AG08396 (cell line): ENCODE measurements around the gene AMPH.

Experiments
- DNase-seq: peaks from one replicate; pipeline ENCODE4 v3.0.0; 2012; ENCODE audit warnings: low spot score, mixed read lengths

The AMPH gene

DNA sequence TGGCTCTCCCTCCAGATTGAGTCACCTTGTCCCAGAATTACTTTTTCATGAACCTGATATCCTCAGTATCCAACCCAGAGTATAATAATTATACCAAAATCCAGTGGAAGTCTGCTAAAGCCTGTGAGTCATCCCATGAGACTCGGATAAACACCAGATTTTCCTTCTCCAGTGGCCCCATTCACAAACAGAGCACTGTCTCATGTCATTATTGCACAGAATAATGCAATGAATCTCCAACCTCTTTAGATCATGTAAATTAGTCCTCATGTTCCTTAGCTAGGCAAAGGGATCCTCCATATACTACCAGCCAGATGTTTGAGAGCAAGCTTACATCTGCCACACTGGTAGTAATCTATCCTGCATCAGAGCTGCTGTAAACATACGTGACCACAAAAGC lies 89.0 kb downstream of the AMPH start:
- peak; percentile 12 for DNase-seq

DNA sequence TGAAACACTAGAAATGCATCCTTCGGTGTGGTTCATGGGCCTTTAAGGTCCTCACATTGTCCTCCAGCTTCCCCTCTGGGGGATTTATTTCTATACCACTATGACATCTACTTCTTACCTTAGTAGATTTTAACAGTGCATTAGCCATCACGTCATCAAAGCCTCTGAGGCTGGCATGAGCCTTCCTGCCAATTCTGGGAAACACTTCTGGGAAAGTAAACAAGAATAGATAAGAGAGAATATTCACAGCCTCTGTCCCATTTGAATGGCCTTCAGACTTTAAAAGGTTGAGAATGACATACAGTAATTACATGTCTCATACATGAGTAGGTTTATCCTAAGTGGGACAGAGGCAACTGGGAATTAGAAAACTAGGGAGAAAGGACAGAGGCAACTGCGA lies 89.7 kb downstream of the AMPH start:
- no peak for DNase-seq

DNA sequence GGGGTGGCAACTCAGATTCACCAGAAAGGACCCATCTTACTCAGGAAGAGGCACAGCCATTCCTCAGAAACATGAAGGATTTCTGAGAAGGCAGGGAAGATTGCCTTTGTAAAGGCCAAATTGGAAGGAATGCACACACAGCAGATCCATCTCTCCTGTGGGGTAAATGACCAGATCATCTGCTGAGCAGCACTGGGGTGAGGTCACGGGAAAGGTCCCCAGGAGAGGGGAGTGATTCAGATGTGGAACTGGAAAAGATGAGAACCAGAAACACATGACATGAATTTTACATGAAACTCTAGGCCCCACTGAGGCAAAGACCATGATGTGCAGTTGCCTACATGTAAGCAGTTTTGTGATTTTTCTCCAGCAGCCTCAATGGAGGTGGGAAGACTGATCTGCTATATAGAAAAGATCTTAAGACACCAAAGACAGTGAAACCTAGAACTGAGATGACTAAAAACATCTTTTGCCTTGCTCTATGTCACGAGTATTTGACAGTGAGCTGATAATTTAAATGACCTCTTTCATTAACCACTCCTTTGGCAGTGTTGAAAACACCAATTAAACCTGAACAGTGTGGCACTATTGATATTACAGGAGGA lies 91.6 kb downstream of the AMPH start:
- DNase-seq: no peak

DNA sequence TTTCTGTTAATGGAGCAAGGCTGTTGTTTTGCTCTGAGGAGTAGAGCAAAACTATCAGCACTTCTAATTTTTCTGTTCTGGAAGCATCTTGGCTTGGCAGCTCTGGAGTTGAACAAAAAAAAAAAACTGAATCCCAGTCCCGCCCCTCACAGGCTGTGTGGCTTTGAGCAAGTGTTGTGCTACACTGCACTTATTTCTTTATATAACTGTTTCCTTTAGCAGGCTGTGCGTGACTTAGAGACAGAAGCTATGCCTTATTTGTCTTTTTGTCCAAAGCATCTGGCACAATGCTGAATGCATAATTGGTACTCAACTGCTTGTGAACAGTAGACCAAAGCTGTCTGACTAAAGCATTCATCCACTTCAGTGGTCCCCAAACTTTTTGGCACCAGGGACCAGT lies 96.1 kb downstream of the AMPH start:
- no peak for DNase-seq

DNA sequence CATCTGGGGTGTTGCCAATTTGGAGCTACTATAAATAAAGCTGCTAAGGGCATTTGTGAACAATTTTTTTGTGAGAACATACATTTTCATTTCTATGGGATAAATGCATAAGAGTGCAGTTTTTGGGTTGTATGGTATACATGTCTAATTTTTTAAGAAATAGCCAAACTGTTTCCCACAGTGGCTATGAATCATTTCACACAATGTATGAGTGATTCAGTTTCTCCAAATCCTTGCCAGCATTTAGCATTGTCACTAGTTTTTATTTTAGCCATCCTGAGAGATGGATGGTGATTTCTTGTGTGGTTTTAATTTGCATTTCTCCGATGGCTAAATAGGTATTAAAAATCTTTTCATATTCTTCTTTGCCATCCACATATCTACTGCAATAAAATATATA lies 105.3 kb downstream of the AMPH start:
- no peak for DNase-seq

DNA sequence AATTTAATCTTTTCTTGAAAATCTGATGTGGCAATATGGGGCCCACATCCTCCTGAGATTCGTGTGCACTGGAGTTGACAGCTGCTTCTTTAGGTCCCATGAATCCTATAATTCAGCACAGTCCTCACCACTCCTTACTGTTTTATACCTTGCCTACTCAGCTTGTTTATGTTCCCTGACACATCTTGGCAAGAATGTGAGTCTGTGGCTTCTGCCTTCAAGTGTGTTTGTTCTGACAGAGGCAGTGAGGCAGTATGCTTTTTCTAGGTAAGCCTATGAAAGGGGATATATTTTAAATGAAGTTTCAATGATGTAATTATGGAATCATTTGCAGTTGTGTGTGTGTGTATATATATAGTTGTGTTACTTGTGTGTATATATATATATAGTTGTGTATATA lies 106.4 kb downstream of the AMPH start:
- no peak for DNase-seq

DNA sequence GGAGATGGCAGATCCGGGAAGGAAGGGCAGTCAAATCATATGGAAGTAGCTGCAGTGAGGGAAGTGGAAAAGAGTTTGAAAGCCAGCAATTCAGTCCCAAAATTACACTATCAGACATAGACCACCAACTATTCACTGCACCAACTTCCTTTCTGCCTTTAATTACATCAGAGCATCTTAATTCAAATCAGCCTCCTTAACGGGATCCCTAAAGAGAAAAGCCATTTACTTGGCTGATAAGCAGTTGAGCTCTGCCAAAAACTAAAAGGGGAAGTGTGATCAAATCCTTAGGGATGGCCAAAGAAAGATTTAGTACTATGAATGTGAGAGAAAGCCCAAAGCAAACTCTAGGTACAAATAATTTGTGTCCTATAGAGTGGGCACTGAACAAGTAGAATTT lies 110.4 kb downstream of the AMPH start:
- DNase-seq: no peak

DNA sequence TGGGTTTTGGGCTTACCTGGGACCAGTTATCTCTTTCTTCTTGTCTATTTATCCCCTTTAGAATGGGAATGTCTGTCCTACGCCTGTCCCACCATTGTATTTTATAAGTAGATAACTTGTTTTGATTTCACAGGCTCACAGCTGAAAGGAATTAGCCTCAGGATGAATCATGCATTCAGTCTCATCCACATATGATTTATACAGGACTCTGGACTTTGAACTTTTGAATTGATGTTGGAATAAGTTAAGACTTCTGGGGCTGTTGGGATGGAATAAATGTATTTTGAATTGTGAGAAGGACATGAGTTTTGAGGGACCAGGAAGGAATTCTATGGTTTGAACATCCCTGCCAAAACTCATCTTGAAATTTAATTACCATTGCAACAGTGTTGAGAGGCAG lies 112.6 kb downstream of the AMPH start:
- no peak for DNase-seq

DNA sequence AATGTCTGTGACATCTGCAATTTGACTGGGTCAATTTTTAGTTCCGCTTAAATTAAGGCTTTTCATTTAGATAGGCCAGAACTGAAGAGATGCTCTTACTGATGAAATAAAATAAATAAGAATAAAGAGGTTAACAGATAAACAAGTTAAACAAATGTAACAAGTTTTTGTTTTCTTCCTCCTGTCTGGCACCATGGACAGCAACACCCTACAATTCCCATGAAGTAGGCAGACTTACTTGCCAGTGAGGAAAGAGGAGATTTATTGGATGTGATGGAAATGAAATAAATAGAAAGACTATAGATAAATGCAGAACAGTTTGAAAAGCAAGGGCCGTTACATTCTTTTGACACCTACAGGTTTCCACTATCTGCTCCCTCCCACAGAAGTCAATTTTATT lies 118.5 kb downstream of the AMPH start:
- DNase-seq: no peak

DNA sequence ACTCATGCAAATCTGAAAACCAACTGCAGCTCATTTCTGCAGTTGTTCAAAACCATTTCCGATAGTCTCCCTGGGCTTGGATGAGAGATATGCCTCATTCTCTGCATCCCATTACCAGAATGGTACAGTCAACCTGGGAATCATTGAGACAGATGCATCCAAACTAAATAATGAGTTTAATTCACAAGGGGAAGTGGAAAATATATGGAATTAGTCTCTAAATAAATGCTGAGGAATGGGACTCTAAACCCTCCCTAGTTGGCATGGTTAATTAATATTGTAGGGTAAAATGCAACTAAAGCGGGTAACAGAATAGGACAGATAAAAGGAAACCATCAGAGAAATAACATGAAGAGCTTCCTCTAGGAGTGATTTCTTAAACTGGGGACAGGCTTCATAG lies 118.9 kb downstream of the AMPH start:
- DNase-seq: no peak

DNA sequence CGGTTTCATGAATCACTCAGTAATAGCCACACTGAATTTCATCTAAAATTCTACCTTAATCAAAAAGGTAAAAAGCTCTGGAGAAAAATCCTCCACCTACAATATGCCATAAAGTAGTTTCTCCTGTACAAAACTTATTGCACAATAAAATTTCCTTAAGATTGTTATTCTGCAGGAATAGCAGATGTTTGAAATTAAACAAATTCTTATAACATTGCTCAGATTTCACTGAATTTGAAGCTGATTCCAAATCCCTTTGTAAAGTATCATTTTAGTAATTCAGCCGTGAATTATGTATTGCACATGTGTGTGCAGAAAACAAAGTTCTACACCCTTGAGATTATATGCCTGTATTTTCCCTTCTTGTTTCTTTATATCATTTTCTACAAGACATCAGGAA lies 123.8 kb downstream of the AMPH start:
- DNase-seq: no peak

DNA sequence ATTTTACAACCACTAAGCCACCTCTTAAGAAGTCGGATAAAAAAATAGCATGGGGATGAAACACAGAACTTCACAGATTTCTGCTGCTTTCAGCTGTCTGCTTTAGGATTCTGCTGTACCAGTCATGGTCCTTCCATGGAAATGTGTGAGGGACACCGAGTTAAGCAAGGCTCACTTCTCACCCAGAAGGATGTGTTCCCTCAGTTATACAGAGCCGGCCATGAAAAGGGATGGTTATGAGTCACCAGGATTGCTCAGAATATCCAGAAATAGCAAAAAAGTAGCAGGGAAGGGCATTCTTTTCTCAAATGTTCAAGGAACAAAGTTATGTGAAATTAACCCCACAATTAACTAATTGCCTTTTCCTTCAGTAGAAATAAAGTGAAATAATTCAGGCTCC lies 124.4 kb downstream of the AMPH start:
- peak; percentile 26 for DNase-seq

DNA sequence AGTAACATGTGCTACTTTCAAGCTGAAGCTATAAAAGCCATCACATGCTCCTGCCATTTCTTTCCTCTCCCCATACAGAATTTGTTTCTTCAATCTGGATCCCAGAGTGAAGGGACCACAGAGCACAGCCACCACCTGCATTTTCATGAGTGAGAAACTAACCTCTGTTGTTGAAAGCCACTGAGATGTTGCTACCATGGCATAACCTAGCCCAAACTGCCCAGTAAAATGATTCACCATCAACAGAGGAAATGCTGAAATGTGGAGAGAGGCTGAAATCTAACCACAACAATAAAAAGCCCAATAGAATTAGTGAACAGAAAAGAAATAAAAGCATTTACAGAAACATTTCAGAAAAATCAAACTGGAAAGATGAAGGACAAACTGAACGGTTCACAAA lies 125.2 kb downstream of the AMPH start:
- DNase-seq: no peak

DNA sequence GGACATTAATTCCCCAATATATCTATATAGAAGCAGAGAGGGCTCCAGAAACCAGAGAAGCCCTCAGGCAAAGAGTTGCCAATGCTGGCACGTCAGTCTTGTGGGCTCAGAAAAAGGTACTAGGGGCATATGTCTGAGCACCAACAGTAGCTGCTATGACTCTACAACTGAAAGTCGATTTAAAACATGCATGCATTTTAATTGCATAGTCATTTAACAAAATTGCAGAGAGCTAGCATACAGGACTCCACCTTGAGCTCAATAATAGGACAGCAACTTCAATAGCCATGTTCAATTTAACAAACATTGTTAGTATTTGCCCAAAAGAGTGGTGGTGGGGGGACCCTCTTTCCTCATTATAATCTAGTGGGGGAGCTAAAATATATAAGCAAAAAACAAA lies 126.5 kb downstream of the AMPH start:
- no peak for DNase-seq

DNA sequence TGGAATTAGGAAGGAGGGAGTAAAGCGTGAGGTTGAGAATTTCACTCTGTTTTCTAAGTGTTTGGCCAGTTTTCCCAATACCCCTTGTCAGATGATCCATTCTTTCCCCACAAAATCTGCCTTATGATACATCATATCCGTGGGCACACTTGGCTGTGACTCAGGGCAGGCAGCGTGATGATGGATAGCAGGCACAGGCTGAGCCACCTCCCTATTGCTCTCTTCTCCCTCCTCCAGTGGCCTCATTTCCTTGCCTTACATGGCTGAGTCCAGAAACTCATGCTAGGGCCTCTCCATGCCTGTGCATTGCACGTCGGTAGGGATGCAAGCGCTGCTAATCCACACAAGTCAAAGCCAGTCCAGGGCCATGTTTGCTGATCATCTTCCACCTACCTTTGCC lies 128.3 kb downstream of the AMPH start:
- no peak for DNase-seq

DNA sequence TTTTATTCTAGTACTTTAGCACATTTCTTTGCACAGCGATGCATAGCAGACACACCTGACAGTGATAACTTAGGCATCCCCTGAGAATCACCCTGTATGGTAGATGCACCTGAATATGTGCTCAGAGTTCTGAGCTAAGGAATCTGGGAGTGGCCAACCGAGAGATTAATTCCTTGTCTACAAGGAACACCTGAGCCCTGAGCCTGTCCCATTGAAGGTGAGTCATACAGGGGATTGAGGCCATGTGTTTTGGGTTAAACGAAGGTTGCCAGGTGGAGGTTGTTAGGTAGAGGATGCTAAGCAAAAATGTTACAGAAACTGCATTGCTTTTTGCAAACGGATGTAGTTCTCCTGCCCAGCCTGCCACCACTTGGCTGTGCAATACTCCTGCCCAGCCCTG lies 128.9 kb downstream of the AMPH start:
- DNase-seq: no peak

DNA sequence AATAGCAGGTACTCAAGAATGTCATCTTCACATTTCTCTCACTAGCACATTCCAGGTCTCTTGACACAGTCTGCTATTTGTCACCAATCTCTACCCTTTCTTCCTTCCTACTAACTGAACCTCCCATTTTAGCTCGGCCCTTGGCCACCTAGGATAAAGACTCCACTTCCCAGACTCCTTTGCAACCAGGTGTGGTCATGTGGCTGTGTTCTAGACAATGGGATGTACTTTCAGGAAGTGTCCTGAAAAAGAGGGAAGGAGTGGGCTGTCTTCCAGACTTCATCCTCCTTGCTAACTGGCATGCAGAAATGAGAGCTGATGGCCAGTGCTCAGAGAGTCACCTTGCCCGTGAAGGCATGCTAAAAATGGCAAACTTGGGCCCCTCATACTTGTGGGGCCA lies 139.2 kb downstream of the AMPH start:
- DNase-seq: no peak

DNA sequence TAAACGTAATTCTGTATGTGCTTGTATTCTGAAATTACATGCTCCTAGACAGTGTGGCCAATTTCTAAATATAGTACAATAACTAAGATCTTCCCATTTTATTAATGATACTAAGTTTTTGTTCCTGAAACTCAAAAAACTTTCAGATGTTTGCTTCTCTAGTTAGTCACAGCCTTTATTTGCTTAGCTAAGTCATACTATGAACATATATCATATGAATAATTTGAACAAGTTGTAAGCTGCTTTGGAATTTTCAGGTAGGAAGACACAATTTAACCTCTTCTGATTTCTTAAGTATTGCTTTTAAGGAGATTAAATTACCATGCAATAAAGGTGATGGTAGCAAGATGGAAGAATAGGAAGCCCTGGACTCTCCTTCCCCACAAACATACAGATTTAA lies 148.7 kb downstream of the AMPH start:
- DNase-seq: no peak

DNA sequence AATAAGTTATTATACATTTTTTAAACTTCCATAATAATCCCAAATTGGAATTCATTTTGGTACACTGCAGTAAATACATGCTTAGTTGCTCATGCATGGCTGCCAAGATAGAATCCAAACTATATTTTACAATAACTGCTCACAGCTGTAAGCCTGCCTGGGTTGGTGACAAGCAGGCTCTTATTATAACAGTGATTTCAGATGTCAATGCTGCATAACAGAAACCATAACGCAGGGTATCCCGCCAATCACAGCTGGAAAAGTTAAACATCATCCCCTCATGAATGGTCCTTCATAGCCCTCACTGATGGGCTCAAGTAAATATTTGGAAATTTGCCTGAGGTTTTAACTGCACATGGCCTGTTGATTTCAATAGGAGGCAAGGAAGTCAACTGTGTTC lies 149.8 kb downstream of the AMPH start:
- no peak for DNase-seq

DNA sequence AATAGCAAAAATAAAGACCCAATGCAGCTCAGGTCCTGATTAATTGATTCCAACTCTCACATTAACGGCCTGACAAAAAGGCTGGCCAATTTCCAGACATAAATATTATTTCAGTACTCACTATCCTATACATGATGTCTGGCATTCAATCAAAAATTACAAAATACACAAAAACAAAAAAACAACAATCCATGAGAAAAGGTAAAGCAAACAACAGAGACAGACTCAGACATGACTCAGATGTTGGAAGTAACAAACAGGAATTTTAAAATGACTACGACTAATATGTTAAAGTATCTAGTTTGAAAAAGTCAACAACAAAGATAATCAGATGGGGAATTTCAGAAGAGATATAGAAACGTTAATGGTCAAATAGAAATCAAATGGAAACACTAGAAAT lies 152.8 kb downstream of the AMPH start:
- no peak for DNase-seq

DNA sequence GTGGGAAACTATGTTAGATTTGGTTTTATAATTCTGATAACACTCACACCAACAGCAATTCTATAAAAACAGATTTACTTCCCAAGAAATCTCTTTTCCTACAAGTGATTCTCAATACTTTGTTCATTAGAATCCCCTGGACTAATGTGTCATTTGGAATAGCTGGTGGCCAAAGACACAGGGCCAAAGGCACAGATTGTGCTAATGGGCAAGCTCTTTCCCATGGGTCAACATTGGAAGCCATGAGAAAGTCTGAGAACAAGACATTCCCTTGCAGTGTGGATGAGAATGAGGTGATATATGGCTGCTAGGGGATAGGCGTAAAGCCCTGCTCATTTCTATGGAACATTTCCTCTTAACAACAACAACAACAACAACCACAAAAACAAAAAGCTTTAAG lies 153.8 kb downstream of the AMPH start:
- no peak for DNase-seq

DNA sequence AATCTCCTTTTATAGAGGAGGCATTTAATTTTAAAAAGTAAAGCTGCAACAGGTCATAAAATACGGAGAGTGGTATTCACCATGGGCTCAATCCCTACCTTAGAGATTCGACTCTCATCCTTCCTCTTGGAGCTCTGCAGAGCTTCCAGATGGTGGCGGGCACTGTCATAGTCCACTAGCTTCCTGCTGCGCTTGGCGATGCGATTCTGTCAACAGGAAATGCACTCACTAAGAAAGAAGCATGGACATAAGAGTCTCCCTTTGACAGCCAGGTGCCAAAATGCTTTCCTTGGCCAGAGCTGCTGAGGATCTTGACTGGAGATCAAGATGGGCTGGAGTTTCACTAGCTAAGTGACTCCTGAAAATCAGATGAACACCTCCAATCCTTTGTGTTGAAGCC lies 154.4 kb downstream of the AMPH start:
- DNase-seq: no peak

DNA sequence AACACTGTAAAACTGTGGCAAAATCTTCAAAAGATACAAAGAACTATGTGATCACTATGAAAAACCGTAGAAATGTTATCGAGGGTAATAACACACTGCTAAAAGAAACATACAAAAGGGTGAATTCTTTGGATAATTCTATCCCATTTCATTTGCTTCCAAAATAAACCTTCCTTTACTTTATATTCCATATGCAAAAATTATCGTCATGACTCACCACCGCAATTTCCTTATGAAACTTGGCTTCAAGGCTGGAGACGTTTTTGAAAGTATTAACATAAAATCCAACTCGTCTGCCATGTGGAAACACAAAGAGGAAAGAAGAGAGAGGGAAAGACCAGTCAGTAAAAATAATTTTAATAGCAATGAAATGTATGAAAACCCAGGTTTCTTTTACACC lies 165.2 kb downstream of the AMPH start:
- DNase-seq: no peak

DNA sequence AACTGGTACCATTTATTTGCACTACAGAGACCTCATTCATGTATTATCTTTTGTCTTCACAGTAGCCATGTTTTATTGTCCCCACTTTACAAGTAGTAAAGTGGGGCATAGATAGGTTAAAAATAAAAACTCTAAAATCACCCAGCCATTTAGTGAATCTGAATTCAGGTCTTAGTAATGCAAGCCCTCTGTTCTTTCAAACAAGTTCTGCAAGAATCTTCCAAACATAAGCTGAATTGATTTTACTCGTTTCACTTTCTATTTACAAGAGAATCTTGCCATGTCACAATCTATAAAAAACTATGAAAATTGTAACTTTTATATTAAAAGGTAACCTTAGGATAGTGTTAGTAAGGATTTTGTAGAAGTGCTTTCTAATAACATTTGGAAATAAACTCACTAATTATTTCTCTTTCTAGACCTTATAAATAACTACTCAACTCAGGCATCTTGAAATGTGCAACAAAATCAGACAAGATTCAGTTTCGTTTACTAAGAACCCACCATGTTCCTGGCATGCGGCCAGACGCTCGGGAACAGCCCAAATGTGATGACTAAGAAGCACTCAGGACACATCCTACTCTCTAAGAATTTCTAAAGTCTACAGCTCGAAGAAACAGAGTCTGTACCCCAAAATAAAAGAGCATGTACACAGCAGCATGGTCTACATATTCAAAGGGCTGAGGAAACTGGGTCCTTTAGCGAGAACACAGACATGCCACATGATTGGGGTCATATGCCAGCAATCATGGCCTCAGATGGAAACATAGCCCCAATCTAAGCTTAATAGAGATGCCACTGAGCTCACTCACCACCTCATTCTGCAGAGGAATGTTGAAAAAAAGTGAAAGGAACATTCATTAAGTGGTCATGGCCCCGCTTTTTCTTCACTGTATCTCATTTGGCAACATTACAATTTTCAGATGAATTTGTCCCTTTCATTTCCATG lies 167.6 kb downstream of the AMPH start:
- DNase-seq: peak; percentile 20
